Stimulated activated memory B cell treated with anti-CD40 and anti-IgM and Interleukin-4, amounts not matched to agents 10 μg/mL and 1 μg/mL and 100 μg/mL, for 72 hours (primary cell): Measurements from ENCODE around the gene MYO16.

Source experiments
- ATAC-seq: fragments of 150-1000 bp; cut with Tn5 transposase; 2 replicates; pipeline ENCODE4 v1.10.0; 2021
- H3K27ac Mint-ChIP-seq: one replicate; pipeline ENCODE4 v1.8.0; 2022; ENCODE audit warnings: mild to moderate bottlenecking, mixed read lengths
- H3K27me3 Mint-ChIP-seq: one replicate; pipeline ENCODE4 v1.8.0; 2022; ENCODE audit warnings: mixed read lengths
- H3K36me3 Mint-ChIP-seq: one replicate; pipeline ENCODE4 v1.8.0; 2022; ENCODE audit warnings: mixed read lengths
- H3K4me1 Mint-ChIP-seq: one replicate; pipeline ENCODE4 v1.8.0; 2022; ENCODE audit warnings: mixed read lengths
- H3K4me3 Mint-ChIP-seq: one replicate; pipeline ENCODE4 v1.8.0; 2022; ENCODE audit warnings: mild to moderate bottlenecking, moderate library complexity, mixed read lengths
- H3K9me3 Mint-ChIP-seq: one replicate; pipeline ENCODE4 v1.8.0; 2022; ENCODE audit warnings: mixed read lengths

Gene MYO16

DNA sequence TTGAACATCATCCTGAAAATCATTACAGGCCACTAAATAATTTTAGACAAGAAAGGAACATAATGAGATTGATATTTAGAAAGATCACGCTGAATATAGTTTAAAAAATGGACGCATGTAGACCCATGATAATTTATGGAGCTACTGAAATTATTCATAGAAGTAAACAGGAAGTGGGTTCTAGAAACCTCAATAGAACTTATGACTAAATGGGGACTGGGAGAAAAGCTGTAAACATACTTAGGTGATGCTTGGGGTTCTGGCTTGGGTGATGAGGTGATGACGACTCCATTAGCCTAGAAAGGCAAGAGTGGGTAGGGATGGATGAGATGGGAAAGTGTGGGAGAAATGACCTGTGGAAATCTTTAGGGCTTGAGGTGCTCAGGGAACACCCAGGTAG is 484.0 kb downstream of the MYO16 start:
- ATAC-seq, result no peak
- H3K9me3 Mint-ChIP-seq, result no peaks in the 10 kb centered on the region
- H3K27ac Mint-ChIP-seq, result no peak overlapping the region
- no peaks in the 10 kb centered on the region for H3K36me3 Mint-ChIP-seq
- H3K4me3 Mint-ChIP-seq, result no peak overlapping the region
- peaks cover 12% of the 10 kb centered on the region for H3K27me3 Mint-ChIP-seq
- peaks cover 6% of the 10 kb centered on the region for H3K4me1 Mint-ChIP-seq

DNA sequence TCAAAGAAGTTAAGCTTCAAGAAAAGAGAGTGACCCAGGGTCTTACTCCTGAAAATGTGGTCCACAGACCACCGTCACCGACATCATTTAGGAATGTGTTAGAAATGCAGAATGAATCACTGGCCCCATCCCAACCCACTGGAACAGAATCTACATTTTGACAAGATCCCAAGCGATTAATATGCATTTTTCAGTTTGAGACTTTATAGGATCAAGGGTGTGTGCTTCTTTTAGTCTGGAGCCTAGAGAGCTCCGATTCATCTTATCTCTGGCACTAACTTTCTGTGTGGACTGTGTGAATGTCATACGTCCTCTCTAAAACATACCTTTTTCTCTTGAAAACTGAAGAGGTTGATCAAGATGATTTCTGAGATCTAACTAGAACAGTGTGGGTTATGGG is 484.8 kb downstream of the MYO16 start:
- Mint-ChIP-seq H3K27ac (no peak overlapping the region), H3K4me1 (peaks cover 6% of the 10 kb centered on the region), H3K36me3 (no peaks in the 10 kb centered on the region), H3K27me3 (peaks cover 5% of the 10 kb centered on the region), H3K9me3 (no peaks in the 10 kb centered on the region), H3K4me3 (no peak overlapping the region)
- ATAC-seq, result no peak

DNA sequence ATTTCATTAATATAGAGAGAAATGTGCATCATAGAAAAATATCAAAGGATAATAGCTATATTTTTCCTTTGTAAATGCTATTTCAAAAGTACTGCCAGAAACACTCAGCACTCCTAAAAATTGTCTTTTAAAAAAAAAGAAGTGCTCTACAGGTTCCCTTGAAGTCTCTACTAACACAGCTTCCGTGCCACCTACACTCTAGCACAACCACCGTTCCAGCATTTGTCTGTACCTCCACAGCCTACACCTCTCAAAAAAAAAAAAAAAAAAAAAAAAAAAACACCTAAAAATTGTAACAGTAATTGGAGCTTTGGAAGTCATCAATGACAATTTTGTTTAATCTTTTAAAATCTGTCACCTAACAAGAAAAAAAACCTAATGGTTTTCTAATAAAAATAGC is 485.6 kb downstream of the MYO16 start:
- no peaks in the 10 kb centered on the region for H3K36me3 Mint-ChIP-seq
- no peak for ATAC-seq
- peaks cover 6% of the 10 kb centered on the region for H3K4me1 Mint-ChIP-seq
- H3K4me3 Mint-ChIP-seq, result no peak overlapping the region
- no peaks in the 10 kb centered on the region for H3K9me3 Mint-ChIP-seq
- no peak overlapping the region for H3K27ac Mint-ChIP-seq
- no peaks in the 10 kb centered on the region for H3K27me3 Mint-ChIP-seq

DNA sequence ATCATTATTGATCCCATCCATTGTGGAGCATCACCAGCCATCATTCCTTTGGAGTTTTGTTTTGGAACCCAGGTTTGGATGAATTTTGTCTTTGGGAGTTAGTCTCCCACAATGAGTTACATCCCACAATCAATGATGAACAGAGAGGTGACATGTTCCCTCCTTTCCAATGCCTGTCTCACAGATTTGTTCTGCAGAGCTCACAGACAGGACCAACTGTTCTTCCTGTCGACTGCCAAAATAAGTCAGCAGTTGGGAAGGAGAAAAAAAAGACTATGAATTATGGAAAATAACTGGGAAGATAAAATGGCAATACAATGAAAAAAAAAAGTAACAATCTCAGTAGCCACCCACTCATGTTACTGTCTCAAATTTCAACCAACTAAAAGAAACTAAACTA is 489.1 kb downstream of the MYO16 start:
- no peaks in the 10 kb centered on the region for H3K9me3 Mint-ChIP-seq
- H3K27me3 Mint-ChIP-seq, result no peaks in the 10 kb centered on the region
- no peak overlapping the region for H3K27ac Mint-ChIP-seq
- H3K4me1 Mint-ChIP-seq, result peaks cover 3% of the 10 kb centered on the region
- ATAC-seq, result no peak
- no peaks in the 10 kb centered on the region for H3K36me3 Mint-ChIP-seq
- H3K4me3 Mint-ChIP-seq, result no peak overlapping the region

DNA sequence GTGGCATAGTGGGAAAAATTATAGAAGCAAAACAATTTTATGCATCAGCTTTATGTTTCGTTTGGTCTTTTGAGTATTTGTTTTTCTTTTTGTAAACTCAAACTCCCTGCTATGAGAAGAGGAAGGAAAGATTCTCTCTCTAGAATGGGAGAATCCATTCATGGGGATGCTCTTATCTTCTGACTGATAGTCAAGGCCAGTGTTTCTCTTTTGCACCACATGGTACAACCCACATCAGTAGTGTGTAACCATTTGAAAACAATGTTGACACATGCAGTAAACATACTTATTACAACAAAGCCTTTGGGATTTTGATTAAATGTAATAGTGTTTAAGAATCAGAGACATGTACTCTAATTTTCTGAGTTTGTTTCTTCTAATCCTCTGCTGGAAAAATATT is 490.5 kb downstream of the MYO16 start:
- H3K9me3 Mint-ChIP-seq, result no peaks in the 10 kb centered on the region
- no peaks in the 10 kb centered on the region for H3K36me3 Mint-ChIP-seq
- no peak overlapping the region for H3K27ac Mint-ChIP-seq
- no peak overlapping the region for H3K4me3 Mint-ChIP-seq
- no peak for ATAC-seq
- H3K27me3 Mint-ChIP-seq, result no peaks in the 10 kb centered on the region
- H3K4me1 Mint-ChIP-seq, result no peaks in the 10 kb centered on the region

DNA sequence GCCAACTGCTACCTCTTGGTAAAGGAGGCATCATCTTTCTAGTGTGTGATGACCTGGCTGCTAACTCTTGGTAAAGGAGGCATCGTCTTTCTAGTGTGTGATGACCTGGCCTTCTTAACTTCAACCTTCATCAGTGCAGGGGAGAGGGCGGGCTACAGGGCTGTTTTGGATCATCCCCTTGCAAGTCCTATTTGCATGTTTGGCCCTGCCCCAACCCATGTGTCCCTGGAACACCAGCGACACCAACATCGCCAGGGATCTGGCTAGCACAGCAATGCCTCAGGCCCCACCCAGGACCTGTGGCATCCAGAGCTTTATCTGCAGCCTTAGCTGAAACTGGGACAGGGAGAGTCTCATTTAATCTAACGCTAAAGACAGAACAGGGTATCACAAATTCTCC is 492.4 kb downstream of the MYO16 start:
- no peaks in the 10 kb centered on the region for H3K4me1 Mint-ChIP-seq

DNA sequence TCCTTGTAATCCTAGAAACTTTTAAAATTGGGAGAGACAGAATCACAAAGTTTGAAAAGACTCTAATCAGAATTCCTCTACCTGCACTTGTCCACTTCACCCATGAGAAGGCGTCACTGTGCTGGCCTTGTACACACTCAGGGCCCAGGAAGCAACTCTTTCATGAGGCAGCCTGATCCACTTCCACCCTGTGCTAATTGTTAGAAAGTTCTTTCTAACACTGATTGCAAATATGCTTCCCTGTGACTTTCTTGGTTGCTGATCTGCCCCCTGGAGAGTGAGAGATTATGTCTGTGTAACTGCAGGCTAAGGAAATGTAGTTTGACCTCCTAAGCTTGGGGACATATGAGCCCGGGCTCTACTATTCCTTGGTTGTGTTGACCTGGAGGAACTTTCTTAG is 494.6 kb downstream of the MYO16 start:
- no peaks in the 10 kb centered on the region for H3K4me1 Mint-ChIP-seq
- H3K4me3 Mint-ChIP-seq, result no peak overlapping the region
- H3K9me3 Mint-ChIP-seq, result no peaks in the 10 kb centered on the region
- no peak overlapping the region for H3K27ac Mint-ChIP-seq
- H3K36me3 Mint-ChIP-seq, result no peaks in the 10 kb centered on the region
- H3K27me3 Mint-ChIP-seq, result no peaks in the 10 kb centered on the region
- ATAC-seq, result no peak

More for the DNA sequence above, 492.4 kb downstream of the MYO16 start:
- H3K4me3 Mint-ChIP-seq, result no peak overlapping the region
- H3K9me3 Mint-ChIP-seq, result no peaks in the 10 kb centered on the region
- no peaks in the 10 kb centered on the region for H3K36me3 Mint-ChIP-seq
- no peak overlapping the region for H3K27ac Mint-ChIP-seq
- H3K27me3 Mint-ChIP-seq, result no peaks in the 10 kb centered on the region
- ATAC-seq, result no peak

DNA sequence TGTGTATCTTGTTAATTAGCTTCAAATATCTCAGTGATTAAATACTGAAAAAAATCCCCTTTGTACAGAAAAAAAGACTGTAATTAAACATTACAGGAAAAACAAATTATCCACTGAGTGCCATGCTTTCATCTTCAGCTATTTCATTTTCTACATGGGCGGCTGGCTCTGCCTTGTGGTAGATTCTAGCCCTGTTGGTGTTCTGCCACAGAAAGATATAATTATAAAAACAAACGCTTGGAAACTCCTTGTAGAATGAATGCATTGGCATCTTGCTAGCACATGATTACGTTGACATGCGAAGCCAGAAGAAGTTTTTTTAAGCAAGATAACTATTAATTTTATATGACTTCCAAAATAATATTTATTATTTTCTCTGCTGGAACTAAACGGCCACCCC is 496.8 kb downstream of the MYO16 start:
- H3K4me3 Mint-ChIP-seq, result no peak overlapping the region
- H3K27ac Mint-ChIP-seq, result no peak overlapping the region
- H3K27me3 Mint-ChIP-seq, result no peaks in the 10 kb centered on the region

DNA sequence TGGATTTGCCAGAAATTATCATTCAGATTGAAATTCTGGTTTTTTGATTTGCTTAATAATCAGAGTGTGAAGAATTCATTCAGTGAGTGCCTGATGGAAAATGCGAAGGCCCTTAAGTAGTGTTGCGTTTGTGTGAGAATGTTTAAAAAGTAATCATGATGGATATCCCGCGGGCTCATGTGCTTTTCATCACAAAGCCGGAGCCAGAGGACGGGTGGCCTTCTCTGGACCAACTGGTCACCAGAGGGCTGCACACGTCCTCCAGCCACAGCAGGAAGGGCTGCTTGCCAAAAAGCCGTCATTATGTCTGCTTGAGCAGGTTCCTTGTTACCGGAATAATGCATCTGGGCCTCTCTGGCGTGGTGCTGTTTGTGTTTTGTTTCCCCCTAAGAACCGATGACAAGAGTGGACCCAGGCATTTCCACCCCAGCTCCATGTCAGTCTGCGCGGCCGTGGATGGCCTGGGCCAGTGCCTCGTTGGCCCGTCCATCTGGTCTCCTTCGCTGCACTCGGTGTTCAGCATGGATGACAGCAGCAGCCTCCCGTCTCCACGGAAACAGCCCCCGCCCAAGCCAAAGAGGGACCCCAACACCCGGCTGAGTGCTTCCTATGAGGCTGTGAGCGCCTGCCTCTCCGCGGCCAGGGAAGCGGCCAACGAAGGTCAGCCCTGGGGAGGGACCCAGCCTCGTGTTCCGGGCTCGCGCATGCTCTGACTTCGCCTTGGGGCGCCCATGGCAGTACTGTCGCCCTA is 497.7 kb downstream of the MYO16 start:
- ATAC-seq, result no peak
- Mint-ChIP-seq H3K36me3 (no peaks in the 10 kb centered on the region), H3K4me3 (no peak overlapping the region), H3K9me3 (no peaks in the 10 kb centered on the region), H3K27me3 (no peaks in the 10 kb centered on the region), H3K4me1 (peaks cover 12% of the 10 kb centered on the region), H3K27ac (no peak overlapping the region)

More for the DNA sequence above, 496.8 kb downstream of the MYO16 start:
- ATAC-seq, result no peak
- Mint-ChIP-seq H3K9me3 (no peaks in the 10 kb centered on the region), H3K36me3 (no peaks in the 10 kb centered on the region), H3K4me1 (peaks cover 3% of the 10 kb centered on the region)

DNA sequence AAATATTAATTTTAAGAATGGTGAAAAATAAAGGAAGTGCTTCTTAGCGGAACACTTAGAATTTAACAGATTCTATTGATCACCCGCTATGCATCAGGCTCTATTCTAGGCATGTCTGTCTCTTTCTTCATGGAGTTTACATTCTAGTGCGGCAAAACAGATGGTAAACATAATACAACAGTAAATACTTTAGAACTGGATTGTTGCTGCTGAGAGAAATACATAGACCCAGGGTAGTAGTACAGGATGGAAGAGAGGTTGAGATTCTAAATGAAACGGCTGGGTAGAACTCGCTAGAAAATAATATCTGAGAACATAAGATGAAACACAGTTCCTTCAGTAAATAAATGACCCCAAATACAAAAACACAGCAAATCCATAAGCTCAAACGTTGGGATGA is 498.7 kb downstream of the MYO16 start:
- Mint-ChIP-seq H3K36me3 (no peaks in the 10 kb centered on the region), H3K27ac (no peak overlapping the region), H3K27me3 (no peaks in the 10 kb centered on the region), H3K9me3 (no peaks in the 10 kb centered on the region), H3K4me3 (no peak overlapping the region), H3K4me1 (peaks cover 18% of the 10 kb centered on the region)
- ATAC-seq, result no peak

DNA sequence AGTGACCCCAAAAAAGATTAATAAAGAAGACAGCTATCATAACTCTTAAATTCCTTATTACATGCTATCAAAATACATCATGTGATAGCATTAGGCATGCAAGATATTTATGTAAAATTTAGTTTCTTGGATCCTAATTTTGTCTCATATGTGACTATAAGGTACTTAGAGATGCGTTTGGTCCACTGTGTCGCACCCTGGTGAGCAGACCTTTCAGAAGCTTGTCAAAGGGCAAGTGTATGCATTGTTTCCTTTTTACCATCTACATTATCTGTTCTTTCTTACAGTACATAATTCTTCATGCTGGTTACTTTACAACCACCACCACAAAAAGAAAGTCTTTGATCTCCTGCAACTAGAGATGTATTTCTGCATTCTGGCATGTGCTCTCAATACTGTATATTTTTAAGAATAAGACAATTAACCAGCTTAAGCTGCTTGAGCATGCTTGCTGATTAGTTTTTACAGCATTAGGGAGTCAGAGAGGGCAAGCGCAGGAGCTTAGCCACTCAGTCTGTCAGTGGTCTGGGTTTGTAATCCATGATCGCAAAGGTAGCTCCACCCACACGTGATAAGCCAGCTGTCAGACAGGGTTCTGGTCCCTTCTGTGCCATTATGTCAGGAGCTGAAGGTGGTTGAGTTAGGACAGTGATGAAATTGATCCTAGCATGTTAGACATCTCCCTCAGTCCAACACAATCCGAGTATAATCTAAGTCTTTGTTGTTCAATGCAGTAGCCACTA is 500.9 kb downstream of the MYO16 start:
- H3K36me3 Mint-ChIP-seq, result no peaks in the 10 kb centered on the region
- H3K27ac Mint-ChIP-seq, result no peak overlapping the region
- peaks cover 24% of the 10 kb centered on the region for H3K4me1 Mint-ChIP-seq
- ATAC-seq, result no peak
- H3K9me3 Mint-ChIP-seq, result no peaks in the 10 kb centered on the region
- H3K27me3 Mint-ChIP-seq, result no peaks in the 10 kb centered on the region
- H3K4me3 Mint-ChIP-seq, result no peak overlapping the region

DNA sequence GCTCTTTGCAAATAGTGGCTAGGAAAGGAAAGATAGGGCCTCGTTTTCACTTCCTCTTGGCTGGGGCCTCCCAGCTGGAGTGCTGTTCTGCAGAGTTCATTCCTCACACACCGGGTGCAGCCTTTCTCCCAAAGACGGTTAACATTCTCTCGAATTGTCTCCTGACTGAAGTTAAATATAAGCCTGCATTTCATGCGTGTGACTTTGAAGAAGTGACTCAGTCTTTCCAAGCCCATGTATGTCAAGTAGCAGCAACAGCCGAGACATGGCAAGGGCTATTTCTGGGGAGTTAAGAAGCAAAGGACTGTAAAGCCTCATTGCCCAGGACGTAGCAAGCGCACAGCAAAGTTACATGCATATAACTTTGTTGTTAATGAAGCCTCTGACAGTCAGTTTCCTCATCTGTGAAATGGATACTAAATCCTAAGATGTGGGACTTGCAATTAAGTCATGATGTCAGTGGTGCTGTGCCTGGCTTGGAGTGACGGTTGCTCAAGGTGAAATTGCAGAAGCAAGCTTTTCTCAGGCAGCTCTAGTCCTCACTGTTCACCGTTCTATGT is 502.4 kb downstream of the MYO16 start:
- Mint-ChIP-seq H3K4me1 (peaks cover 24% of the 10 kb centered on the region), H3K36me3 (no peaks in the 10 kb centered on the region), H3K9me3 (no peaks in the 10 kb centered on the region), H3K4me3 (no peak overlapping the region), H3K27me3 (no peaks in the 10 kb centered on the region), H3K27ac (no peak overlapping the region)
- ATAC-seq, result peak; percentile 80

DNA sequence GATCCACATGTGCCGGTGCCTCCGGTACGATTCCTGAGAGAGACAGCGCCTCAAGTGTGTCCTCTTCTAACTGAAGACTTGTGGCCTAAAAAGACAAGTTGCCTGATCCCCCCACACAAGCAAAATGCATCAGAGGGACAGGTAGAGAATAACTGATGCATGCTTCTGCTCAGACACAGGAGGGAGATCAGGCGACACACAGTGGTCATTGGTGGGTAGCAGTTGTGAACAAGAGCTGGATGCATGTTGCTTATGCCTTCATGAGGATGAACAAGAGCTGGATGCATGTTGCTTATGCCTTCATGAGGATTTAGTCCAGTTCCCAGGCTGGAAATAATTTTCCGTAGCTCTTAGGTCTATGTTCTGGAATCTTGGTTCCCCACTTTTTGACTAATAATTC is 505.6 kb downstream of the MYO16 start:
- H3K36me3 Mint-ChIP-seq, result no peaks in the 10 kb centered on the region
- H3K4me3 Mint-ChIP-seq, result no peak overlapping the region
- no peak overlapping the region for H3K27ac Mint-ChIP-seq
- no peak for ATAC-seq
- peaks cover 9% of the 10 kb centered on the region for H3K27me3 Mint-ChIP-seq
- peaks cover 4% of the 10 kb centered on the region for H3K9me3 Mint-ChIP-seq
- H3K4me1 Mint-ChIP-seq, result peaks cover 24% of the 10 kb centered on the region

DNA sequence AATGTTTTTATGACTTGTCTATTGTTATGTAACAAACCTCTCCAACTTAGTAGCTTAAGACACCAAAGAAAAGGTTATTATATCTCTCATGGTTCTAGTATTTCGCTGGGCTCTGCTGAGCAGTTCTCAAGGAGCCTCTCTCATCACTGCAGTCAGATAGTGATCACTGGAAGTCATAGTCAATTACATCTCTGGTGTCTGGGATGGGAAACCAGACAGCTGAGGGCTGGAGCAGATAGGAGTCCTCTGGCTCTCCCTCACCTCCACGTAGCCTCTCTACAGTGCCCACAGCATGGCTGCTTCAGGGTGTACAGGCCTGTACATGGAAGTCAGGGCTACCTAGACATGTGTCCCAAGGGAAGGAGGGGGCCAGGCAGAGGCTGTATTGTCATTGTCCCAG is 507.5 kb downstream of the MYO16 start:
- no peak overlapping the region for H3K27ac Mint-ChIP-seq
- H3K4me1 Mint-ChIP-seq, result peaks cover 14% of the 10 kb centered on the region
- ATAC-seq, result no peak
- H3K4me3 Mint-ChIP-seq, result no peak overlapping the region
- no peaks in the 10 kb centered on the region for H3K36me3 Mint-ChIP-seq
- peaks cover 20% of the 10 kb centered on the region for H3K27me3 Mint-ChIP-seq
- peaks cover 4% of the 10 kb centered on the region for H3K9me3 Mint-ChIP-seq

DNA sequence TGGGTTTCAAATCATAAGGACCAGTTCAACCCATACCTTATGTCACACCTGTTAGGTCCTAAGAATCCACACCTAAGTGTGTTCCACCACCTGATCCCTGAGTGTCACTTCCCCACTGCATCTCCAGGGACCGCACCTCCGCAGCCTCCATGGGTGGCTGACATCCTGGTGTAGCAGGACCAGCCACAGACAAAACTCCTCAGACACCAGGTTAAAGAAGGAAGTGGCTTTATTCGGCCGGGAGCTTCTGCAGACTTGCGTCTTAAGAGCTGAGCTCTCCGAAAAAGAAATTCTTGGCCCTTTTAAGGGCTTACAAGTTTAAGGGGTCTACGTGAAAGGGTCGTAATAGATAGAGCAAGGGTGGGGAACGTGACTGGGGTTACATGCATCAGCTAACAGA is 509.9 kb downstream of the MYO16 start:
- Mint-ChIP-seq H3K27ac (no peak overlapping the region), H3K4me1 (no peaks in the 10 kb centered on the region), H3K4me3 (no peak overlapping the region), H3K36me3 (no peaks in the 10 kb centered on the region), H3K9me3 (peaks cover 4% of the 10 kb centered on the region), H3K27me3 (peaks cover 33% of the 10 kb centered on the region)
- ATAC-seq, result no peak

DNA sequence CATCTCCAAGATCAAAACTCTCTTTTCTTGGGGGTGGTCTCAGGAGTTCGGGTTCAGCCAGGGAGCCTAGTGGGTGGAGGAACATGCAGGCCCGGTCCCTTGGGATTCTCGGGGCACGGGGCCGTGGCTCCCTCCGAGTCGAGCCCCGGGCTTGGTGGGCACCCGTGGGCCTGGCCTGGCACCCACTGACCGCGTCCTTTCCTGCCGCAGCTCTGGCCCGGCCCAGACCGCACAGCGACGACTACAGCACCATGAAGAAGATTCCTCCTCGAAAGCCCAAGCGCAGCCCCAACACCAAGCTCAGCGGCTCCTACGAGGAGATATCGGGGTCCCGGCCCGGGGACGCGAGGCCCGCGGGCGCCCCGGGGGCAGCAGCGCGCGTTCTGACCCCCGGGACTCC is 510.6 kb downstream of the MYO16 start:
- Mint-ChIP-seq H3K27ac (no peak overlapping the region), H3K4me3 (no peak overlapping the region), H3K4me1 (no peaks in the 10 kb centered on the region), H3K9me3 (peaks cover 4% of the 10 kb centered on the region), H3K36me3 (no peaks in the 10 kb centered on the region), H3K27me3 (peaks cover 33% of the 10 kb centered on the region)
- ATAC-seq, result peak; percentile 32
